CD14-positive monocyte (primary cell): ENCODE measurements around the gene NDUFA8. TPM values are rescaled to one million over a fixed set of nuclear protein-coding genes. Genes with fewer than 3 reads are reported as not detected.
"Not testable (repeated sequence)": the region's sequence is repeated elsewhere in the genome, so short reads cannot be mapped to it uniquely, and the experiment has no call there.

Experiments used
- DNase-seq, 3 donors: peaks; one replicate each; pipeline ENCODE4 v3.0.0-alpha.2; 2011 to 2022
- H2AFZ ChIP-seq: 2 replicates; pipeline ENCODE4 v1.6.0; 2012; ENCODE audit warnings: mild to moderate bottlenecking, low read depth, low read length, inconsistent platforms; ENCODE audit not compliant: insufficient read depth, poor library complexity, severe bottlenecking
- H3K27ac ChIP-seq, 2 donors: 1 replicate in 1 of 2; 2 replicates in 1 of 2; pipeline ENCODE4 v1.5.1; 2012 to 2013; ENCODE audit warnings: low read length in 2 of 2, control low read depth in 1 of 2, inconsistent platforms in 1 of 2, low read depth in 1 of 2, mild to moderate bottlenecking in 1 of 2
- H3K27me3 ChIP-seq, 2 donors: one replicate each; pipeline versions ENCODE4 v1.6.0 to v1.6.1; 2011 to 2013; ENCODE audit warnings: low read length in 2 of 2; ENCODE audit not compliant: control insufficient read depth in 2 of 2, insufficient read depth in 2 of 2
- H3K36me3 ChIP-seq, 2 donors: replicated peaks in 1 of 2; 1 replicate in 1 of 2; 2 replicates in 1 of 2; pipeline versions ENCODE4 v1.5.1 to v1.6.1; 2012 to 2013; ENCODE audit warnings: low read length in 2 of 2, control low read depth in 1 of 2, inconsistent platforms in 1 of 2, mild to moderate bottlenecking in 1 of 2; ENCODE audit not compliant: insufficient read depth in 2 of 2, control insufficient read depth in 1 of 2
- H3K4me1 ChIP-seq, 2 donors: 1 replicate in 1 of 2; 2 replicates in 1 of 2; pipeline versions ENCODE4 v1.5.1 to v1.6.1; 2012 to 2013; ENCODE audit warnings: low read length in 2 of 2, control low read depth in 1 of 2, inconsistent platforms in 1 of 2, mild to moderate bottlenecking in 1 of 2, moderate library complexity in 1 of 2; ENCODE audit not compliant: insufficient read depth in 2 of 2, control insufficient read depth in 1 of 2
- H3K4me2 ChIP-seq: replicated peaks from 2 replicates; pipeline ENCODE3; 2012; ENCODE audit warnings: low read length, moderate library complexity, mild to moderate bottlenecking; ENCODE audit not compliant: poor library complexity, severe bottlenecking; ENCODE audit errors: extremely low read depth
- H3K4me3 ChIP-seq, 3 experiments: fragments of 200-600 bp in 1 of 3; sonication (generic) in 1 of 3; replicated peaks in 1 of 3; 1 replicate in 2 of 3; 2 replicates in 1 of 3; pipeline ENCODE4 v1.5.1; 2011 to 2013; ENCODE audit warnings: low read length in 3 of 3, mild to moderate bottlenecking in 3 of 3, control low read depth in 2 of 3, low read depth in 2 of 3, inconsistent platforms in 1 of 3, moderate library complexity in 1 of 3
- H3K79me2 ChIP-seq: 2 replicates; pipeline ENCODE4 v1.6.0; 2012; ENCODE audit warnings: mild to moderate bottlenecking, control low read depth, inconsistent platforms, low read length, moderate library complexity; ENCODE audit not compliant: insufficient read depth
- H3K9ac ChIP-seq: 2 replicates; pipeline ENCODE4 v1.6.0; 2017; ENCODE audit warnings: low read length, mild to moderate bottlenecking; ENCODE audit not compliant: insufficient read depth, poor library complexity, severe bottlenecking
- H3K9me3 ChIP-seq, 2 donors: replicated peaks in 1 of 2; 1 replicate in 1 of 2; 2 replicates in 1 of 2; pipeline versions ENCODE4 v1.5.1 to v1.6.1; 2012 to 2013; ENCODE audit warnings: low read length in 2 of 2, control low read depth in 1 of 2; ENCODE audit not compliant: control insufficient read depth in 1 of 2, insufficient read depth in 1 of 2
- H4K20me1 ChIP-seq: 2 replicates; pipeline ENCODE4 v1.6.0; 2012; ENCODE audit warnings: mild to moderate bottlenecking, low read length, control low read depth, moderate library complexity; ENCODE audit not compliant: insufficient read depth
- H3K27ac Mint-ChIP-seq, 7 donors: one replicate each; pipeline ENCODE4 v1.8.0; 2020; ENCODE audit warnings: mild to moderate bottlenecking in 7 of 7, mixed read lengths in 7 of 7, moderate library complexity in 6 of 7, inconsistent platforms in 2 of 7
- H3K27me3 Mint-ChIP-seq, 3 donors: one replicate each; pipeline ENCODE4 v1.8.0; 2021 to 2022; ENCODE audit warnings: low read depth in 3 of 3, mild to moderate bottlenecking in 3 of 3, mixed read lengths in 3 of 3, moderate library complexity in 3 of 3, inconsistent platforms in 1 of 3
- H3K36me3 Mint-ChIP-seq, 2 donors: one replicate each; pipeline ENCODE4 v1.8.0; 2020; ENCODE audit warnings: mixed read lengths in 2 of 2, inconsistent platforms in 1 of 2, mild to moderate bottlenecking in 1 of 2
- H3K4me1 Mint-ChIP-seq: one replicate; pipeline ENCODE4 v1.8.0; 2020; ENCODE audit warnings: mild to moderate bottlenecking, mixed read lengths
- H3K4me3 Mint-ChIP-seq, 2 donors: one replicate each; pipeline ENCODE4 v1.8.0; 2020; ENCODE audit warnings: mild to moderate bottlenecking in 2 of 2, mixed read lengths in 2 of 2, moderate library complexity in 1 of 2
- H3K9me3 Mint-ChIP-seq, 7 donors: one replicate each; pipeline ENCODE4 v1.8.0; 2020 to 2022; ENCODE audit warnings: mixed read lengths in 7 of 7, mild to moderate bottlenecking in 6 of 7, moderate library complexity in 6 of 7, inconsistent platforms in 2 of 7
- CTCF ChIP-seq: fragments of 200-600 bp; IDR thresholded peaks from one replicate; pipeline ENCODE4 v1.8.0; 2022; ENCODE audit warnings: antibody characterized with exemption, mild to moderate bottlenecking
- WGBS: methylation state at CpG from one replicate; pipeline ENCODE4 v1.1.5; 2013; ENCODE audit warnings: missing lambda C conversion rate; ENCODE audit not compliant: insufficient coverage; 5-methylcytosine and 5-hydroxymethylcytosine counted together
- intact Hi-C, 2 donors: fragments of 100-400 bp; cut with micrococcal nuclease; formaldehyde crosslinking; loops; one replicate each; pipeline versions ENCODE4 v1.15.0 to v1.15.1; 2023
- polyA plus RNA-seq, 3 donors: library from polyadenylated mRNA; depleted of rRNA in 1 of 3; unstranded in 2 of 3; stranded (reverse) in 1 of 3; fragments of 300-500 nt in 2 of 3; fragments of >200 nt in 1 of 3; fragmentation: Illumina TruSeq in 2 of 3; gene quantifications; 1 replicate in 2 of 3; 2 replicates in 1 of 3; pipeline ENCODE4 v1.2.3, GENCODE V29; 2012 to 2021

NDUFA8 gene
- polyA plus RNA-seq, 3 donors = 19.6 to 71.2 (median 63.5) TPM

GRCh38 chr9:122119166-122119521 lies 40.4 kb downstream of the NDUFA8 start:
- Mint-ChIP-seq H3K27me3 (peaks cover 4 to 19% (median 7%) of the 10 kb centered on the region in 3 donors), H3K27ac (no peak overlapping the region), H3K36me3 (no peaks in the 10 kb centered on the region), H3K4me1 (peaks cover 3% of the 10 kb centered on the region), H3K4me3 (no peak overlapping the region), H3K9me3 (peaks cover 0 to 8% (median 5%) of the 10 kb centered on the region in 7 donors)
- intact Hi-C loops = no loop called here
- no peak for DNase-seq
- H3K4me3 ChIP-seq = no peak overlapping the region
- H3K4me1 ChIP-seq = no peaks in the 10 kb centered on the region
- no peak for TF ChIP-seq CTCF
- no peak overlapping the region for H3K4me2 ChIP-seq
- no peak overlapping the region for H2AFZ ChIP-seq
- H4K20me1 ChIP-seq = no peaks in the 10 kb centered on the region
- no peak overlapping the region for H3K9ac ChIP-seq
- H3K36me3 ChIP-seq = no peaks in the 10 kb centered on the region
- no peaks in the 10 kb centered on the region for H3K79me2 ChIP-seq
- no peak overlapping the region for H3K27ac ChIP-seq
- no peaks in the 10 kb centered on the region for H3K27me3 ChIP-seq
- WGBS = 90% methylated on average over 7 of the region's 13 CpGs
- peaks cover 0 to 9% of the 10 kb centered on the region in 2 donors for H3K9me3 ChIP-seq

GRCh38 chr9:122118343-122119165 lies 41.0 kb downstream of the NDUFA8 start:
- intact Hi-C loops = no loop called here
- no peak overlapping the region for H3K4me3 Mint-ChIP-seq
- no peaks in the 10 kb centered on the region for H3K36me3 Mint-ChIP-seq
- H3K27me3 Mint-ChIP-seq = peaks cover 2 to 15% (median 7%) of the 10 kb centered on the region in 3 donors
- no peaks in the 10 kb centered on the region for H3K27me3 ChIP-seq
- H3K36me3 ChIP-seq = no peaks in the 10 kb centered on the region
- no peaks in the 10 kb centered on the region for H3K79me2 ChIP-seq
- H3K4me1 Mint-ChIP-seq = peaks cover 3% of the 10 kb centered on the region
- H4K20me1 ChIP-seq = no peaks in the 10 kb centered on the region
- H3K4me1 ChIP-seq = no peaks in the 10 kb centered on the region
- H3K27ac Mint-ChIP-seq = no peak overlapping the region
- no peak overlapping the region for H3K4me2 ChIP-seq
- no peak overlapping the region for H2AFZ ChIP-seq
- no peak overlapping the region for H3K27ac ChIP-seq
- H3K9me3 ChIP-seq = peaks cover 0 to 9% of the 10 kb centered on the region in 2 donors
- H3K4me3 ChIP-seq = no peak overlapping the region
- DNase-seq = no peak
- peaks cover 0 to 8% (median 5%) of the 10 kb centered on the region in 7 donors for H3K9me3 Mint-ChIP-seq
- no peak for TF ChIP-seq CTCF
- no peak overlapping the region for H3K9ac ChIP-seq
- 100% methylated on average over 2 of the region's 5 CpGs for WGBS

DNA sequence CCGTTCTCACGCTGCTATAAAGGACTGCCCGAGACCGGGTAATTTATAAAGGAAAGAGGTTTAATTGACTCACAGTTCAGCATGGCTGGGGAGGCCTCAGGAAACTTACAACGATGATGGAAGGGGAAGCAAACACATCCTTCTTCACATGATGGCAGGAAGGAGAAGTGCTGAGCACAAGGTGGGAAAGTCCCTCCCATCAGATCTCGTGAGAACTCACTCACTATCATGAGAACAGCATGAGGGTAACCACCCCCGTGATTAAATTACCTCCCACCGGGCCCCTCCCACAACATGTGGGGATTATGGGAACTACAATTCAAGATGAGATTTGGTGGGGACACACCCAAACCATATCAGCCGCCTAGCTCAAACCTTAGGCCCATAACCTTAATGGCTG lies 42.3 kb downstream of the NDUFA8 start:
- H3K4me1 Mint-ChIP-seq, H3K27me3 ChIP-seq, H3K27ac Mint-ChIP-seq, H3K4me3 Mint-ChIP-seq, intact Hi-C loops, H3K79me2 ChIP-seq, H3K4me1 ChIP-seq, H3K36me3 Mint-ChIP-seq, H2AFZ ChIP-seq, H3K9ac ChIP-seq, H3K4me3 ChIP-seq, H3K9me3 ChIP-seq, H3K4me2 ChIP-seq, H3K9me3 Mint-ChIP-seq, H4K20me1 ChIP-seq, H3K36me3 ChIP-seq, H3K27ac ChIP-seq: not testable (repeated sequence)
- peaks cover 2 to 14% (median 4%) of the 10 kb centered on the region in 3 donors for H3K27me3 Mint-ChIP-seq
- 94% methylated on average over 3 of the region's 9 CpGs for WGBS
- peak in 1 of 3 donors; percentile 59 for DNase-seq
